ENCODE results near the gene PWWP2B.

PWWP2B gene

DNA sequence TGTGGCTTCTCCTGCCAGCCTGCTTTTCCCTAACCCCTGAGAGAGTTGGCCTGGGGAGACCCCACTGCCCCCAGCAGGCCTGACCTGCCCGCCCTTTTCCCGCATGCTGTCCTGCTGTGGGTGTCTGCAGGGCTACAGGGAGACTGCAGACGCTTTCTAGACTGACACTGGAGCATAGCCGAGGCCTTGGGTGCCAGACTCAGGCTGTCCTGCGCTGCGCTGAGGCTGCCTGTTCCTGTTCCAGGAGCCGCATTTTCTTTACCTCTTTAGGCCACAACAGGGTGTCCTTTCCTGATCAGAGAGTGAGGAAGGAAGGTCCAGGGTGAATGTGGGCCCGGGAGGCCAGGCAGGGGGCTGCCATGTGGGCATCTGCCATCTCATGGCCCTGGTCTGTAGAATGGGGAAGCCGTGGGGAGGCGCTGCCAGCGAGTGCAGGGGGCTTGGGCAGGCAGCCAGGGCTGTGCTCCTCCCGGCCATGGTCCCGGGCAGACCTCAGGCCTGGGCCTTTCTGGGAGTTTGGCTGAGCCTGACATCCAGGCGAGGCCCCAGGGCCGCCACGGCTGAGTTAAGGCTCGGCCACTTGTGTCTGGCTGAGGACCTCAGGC is 3.6 kb downstream of the PWWP2B start:
- no peaks in the 10 kb centered on the region for H3K9me3 ChIP-seq (ENCODE audit: control insufficient read depth, low read length)
- H3K36me3 ChIP-seq (ENCODE audit: control insufficient read depth, insufficient read depth, low read length): peaks cover 4% of the 10 kb centered on the region
- H3K27me3 ChIP-seq (ENCODE audit: control insufficient read depth, insufficient read depth, low read length): no peaks in the 10 kb centered on the region
- peaks cover 76% of the 10 kb centered on the region for H3K4me1 ChIP-seq (ENCODE audit: control insufficient read depth, insufficient read depth, low read length)
- H3K9ac ChIP-seq (ENCODE audit: low read length): peak overlapping the region; percentile 92
- H3K4me3 ChIP-seq (ENCODE audit: low read length): peak overlapping the region; percentile 74

DNA sequence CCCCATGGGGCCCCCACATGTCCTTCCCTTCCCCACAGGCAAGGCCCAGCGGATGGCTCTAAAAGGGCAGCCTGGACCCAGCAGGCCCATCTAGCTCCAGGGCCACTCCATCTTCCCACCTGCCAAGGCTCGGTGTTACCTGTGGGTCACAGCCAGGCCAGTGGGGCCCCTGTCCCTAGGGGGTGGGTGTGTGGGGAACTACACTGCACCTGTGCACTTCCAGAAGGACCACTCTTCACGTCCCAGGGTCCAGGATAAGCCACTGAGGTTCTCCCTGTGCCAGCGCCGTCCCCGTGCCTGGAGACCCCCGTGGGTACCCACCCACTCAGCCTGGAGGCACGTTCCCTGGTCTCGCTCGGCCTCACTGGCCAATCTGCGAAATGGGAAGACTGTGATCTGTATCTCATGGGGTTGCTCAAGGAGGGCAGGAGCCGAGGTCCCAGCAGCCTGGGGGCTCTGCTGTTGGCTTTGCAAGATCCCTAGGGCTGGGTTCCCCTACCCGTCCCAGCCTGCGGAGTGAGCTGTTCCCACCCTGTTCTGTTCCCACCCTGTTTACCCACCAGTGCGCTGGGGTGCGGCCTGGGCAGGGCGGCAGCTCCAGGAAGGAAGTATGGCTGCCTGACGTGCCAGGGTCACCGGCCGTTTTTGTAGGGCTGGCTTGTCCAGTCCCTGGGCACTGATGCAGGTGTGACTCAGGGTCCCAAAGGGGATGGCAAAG is 4.6 kb downstream of the PWWP2B start:
- Histone ChIP-seq H3K36me3 (ENCODE audit: control insufficient read depth, insufficient read depth, low read length) (peaks cover 14% of the 10 kb centered on the region), H3K4me3 (ENCODE audit: low read length) (peak overlapping the region; percentile 74), H3K4me1 (ENCODE audit: control insufficient read depth, insufficient read depth, low read length) (peaks cover 78% of the 10 kb centered on the region), H3K9me3 (ENCODE audit: control insufficient read depth, low read length) (no peaks in the 10 kb centered on the region), H3K9ac (ENCODE audit: low read length) (peak overlapping the region; percentile 92), H3K27me3 (ENCODE audit: control insufficient read depth, insufficient read depth, low read length) (no peaks in the 10 kb centered on the region)

DNA sequence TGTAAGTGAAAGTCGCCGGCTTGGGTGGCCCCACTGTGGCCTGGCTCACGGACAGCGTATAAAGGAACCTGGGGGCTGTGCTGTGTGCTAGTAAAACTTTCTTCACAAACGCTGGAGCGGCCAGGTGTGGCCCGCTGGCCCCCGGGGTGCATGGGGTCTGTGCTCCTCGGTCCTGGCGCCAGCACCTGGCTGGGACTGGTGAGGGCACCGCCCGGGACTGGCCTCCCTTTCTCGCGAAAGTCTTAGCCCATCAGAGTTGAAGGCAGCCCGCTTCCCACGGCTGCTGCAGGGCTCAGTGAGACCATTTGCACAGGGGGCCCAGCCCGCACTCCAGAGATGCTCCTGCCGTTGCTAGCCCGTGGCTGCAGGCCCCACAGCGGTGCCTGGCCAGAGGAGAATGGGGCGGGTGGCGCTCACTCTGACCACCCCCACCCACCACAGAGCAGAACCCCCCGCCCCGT is 5.8 kb downstream of the PWWP2B start:
- H3K9ac ChIP-seq (ENCODE audit: low read length): peak overlapping the region; percentile 92
- H3K4me1 ChIP-seq (ENCODE audit: control insufficient read depth, insufficient read depth, low read length): peaks cover 90% of the 10 kb centered on the region
- no peaks in the 10 kb centered on the region for H3K9me3 ChIP-seq (ENCODE audit: control insufficient read depth, low read length)

DNA sequence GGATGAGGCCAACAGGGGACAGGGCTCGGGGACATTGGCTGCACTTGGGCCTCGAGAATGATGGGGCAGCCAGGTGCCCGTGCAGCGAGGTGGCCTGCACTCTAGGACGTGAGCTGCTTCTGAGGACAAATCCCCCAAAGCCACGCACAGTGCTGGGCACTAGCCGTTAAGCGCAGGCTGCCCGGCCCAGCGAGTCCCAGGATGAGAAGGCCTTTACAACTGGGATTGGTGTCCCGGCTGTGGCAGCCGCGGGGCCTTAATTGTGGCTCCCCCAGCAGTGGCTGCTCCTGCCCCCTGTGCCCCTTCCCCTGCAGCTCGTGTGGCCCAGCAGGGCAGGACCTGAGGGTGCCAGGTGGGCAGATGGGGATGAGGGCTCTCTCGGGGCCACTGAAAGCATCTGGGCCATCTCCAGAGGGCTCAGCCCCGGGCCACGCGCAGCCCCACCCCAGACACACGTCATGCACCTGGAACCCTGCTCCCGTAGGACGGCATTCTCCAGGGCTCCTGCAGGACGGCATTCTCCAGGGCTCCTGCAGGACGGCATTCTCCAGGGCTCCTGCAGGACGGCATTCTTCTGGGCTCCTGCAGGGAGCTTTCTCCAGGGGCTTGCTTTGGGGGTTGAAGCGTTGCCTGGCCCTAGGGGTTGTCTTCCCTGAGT is 6.6 kb downstream of the PWWP2B start:
- no peaks in the 10 kb centered on the region for H3K27me3 ChIP-seq (ENCODE audit: control insufficient read depth, insufficient read depth, low read length)
- peaks cover 90% of the 10 kb centered on the region for H3K4me1 ChIP-seq (ENCODE audit: control insufficient read depth, insufficient read depth, low read length)
- no peaks in the 10 kb centered on the region for H3K9me3 ChIP-seq (ENCODE audit: control insufficient read depth, low read length)
- no peak overlapping the region for H3K4me3 ChIP-seq (ENCODE audit: low read length)
- peaks cover 18% of the 10 kb centered on the region for H3K36me3 ChIP-seq (ENCODE audit: control insufficient read depth, insufficient read depth, low read length)
- peak overlapping the region; percentile 22 for H3K9ac ChIP-seq (ENCODE audit: low read length)

More for the DNA sequence above, 5.8 kb downstream of the PWWP2B start:
- no peaks in the 10 kb centered on the region for H3K27me3 ChIP-seq (ENCODE audit: control insufficient read depth, insufficient read depth, low read length)
- H3K36me3 ChIP-seq (ENCODE audit: control insufficient read depth, insufficient read depth, low read length): peaks cover 18% of the 10 kb centered on the region
- H3K4me3 ChIP-seq (ENCODE audit: low read length): no peak overlapping the region

DNA sequence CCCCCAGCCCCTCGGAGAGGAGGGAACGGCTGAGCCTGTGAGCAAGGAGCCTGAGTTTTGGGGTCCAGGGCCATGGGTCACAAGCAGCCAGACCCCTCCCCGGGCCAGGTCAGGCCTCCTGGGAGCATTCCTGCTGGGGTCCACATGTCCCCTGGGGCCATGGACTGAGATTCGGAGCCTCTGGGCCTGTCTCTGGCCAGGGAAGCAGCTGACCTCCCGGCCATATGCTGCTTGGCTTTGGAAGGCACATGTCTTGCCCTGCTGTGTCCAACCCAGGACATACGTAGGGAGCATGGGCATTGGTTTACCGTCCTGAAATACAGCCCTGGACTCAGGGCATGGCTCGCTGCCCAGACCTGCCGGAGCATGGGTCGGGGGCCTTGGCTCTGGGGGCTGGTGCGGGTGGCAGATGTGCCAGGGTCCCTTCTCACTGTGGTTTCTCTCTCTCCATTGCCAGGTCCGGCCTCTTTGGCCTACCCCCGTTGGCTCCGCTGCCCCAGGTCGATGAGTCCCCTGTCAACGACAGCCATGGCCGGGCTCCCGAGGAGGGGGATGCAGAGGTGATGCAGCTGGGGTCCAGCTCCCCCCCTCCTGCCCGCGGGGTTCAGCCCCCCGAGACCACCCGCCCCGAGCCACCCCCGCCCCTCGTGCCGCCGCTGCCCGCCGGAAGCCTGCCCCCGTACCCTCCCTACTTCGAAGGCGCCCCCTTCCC is 7.3 kb downstream of the PWWP2B start:
- no peak overlapping the region for H3K4me3 ChIP-seq (ENCODE audit: low read length)
- H3K27me3 ChIP-seq (ENCODE audit: control insufficient read depth, insufficient read depth, low read length): no peaks in the 10 kb centered on the region
- H3K9ac ChIP-seq (ENCODE audit: low read length): no peak overlapping the region
- H3K36me3 ChIP-seq (ENCODE audit: control insufficient read depth, insufficient read depth, low read length): peaks cover 18% of the 10 kb centered on the region
- peaks cover 90% of the 10 kb centered on the region for H3K4me1 ChIP-seq (ENCODE audit: control insufficient read depth, insufficient read depth, low read length)
- no peaks in the 10 kb centered on the region for H3K9me3 ChIP-seq (ENCODE audit: control insufficient read depth, low read length)

DNA sequence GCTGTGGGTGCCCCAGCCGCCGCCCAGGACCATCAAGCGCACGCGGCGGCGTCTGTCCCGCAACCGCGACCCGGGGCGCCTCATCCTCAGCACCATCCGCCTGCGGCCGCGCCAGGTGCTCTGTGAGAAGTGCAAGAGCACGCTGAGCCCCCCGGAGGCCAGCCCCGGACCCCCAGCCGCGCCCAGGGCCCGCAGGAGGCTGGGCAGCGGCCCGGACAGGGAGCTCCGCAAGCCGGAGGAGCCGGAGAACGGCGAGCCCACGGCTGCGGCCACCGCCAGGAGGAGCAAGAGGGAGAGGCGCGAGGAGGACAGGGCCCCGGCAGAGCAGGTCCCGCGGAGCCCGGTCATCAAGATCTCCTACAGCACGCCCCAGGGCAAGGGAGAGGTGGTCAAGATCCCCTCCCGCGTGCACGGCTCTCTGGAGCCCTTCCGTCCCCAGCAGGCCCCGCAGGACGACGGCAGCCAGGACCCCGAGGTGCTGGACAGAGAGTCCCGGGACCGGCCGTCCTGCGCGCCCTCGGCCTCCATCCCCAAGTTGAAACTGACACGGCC is 8.0 kb downstream of the PWWP2B start:
- peaks cover 18% of the 10 kb centered on the region for H3K36me3 ChIP-seq (ENCODE audit: control insufficient read depth, insufficient read depth, low read length)
- peaks cover 90% of the 10 kb centered on the region for H3K4me1 ChIP-seq (ENCODE audit: control insufficient read depth, insufficient read depth, low read length)
- H3K27me3 ChIP-seq (ENCODE audit: control insufficient read depth, insufficient read depth, low read length): no peaks in the 10 kb centered on the region
- no peak overlapping the region for H3K9ac ChIP-seq (ENCODE audit: low read length)
- no peak overlapping the region for H3K4me3 ChIP-seq (ENCODE audit: low read length)
- H3K9me3 ChIP-seq (ENCODE audit: control insufficient read depth, low read length): no peaks in the 10 kb centered on the region

DNA sequence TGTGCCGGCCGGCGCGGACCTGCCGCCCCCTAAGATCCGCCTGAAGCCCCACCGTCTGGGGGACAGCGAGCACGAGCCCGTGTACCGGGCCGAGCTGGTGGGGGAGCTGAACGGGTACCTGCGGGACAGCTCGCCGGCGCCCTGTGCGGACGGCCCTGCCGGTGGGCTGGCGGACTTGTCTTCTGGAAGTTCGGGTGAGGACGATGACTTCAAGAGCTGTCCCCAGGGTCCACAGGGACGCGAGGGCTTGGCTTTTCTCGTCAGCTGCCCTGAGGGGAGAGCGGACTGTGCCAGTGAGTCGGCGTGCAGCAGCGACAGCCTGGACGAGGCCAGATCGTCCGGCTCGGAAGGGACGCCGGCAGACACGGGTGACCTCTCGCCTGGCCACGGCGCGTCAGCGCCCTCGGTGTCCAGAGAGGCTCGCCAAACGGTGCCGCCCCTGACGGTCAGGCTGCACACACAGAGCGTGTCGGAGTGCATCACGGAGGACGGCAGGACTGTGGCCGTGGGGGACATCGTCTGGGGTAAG is 8.5 kb downstream of the PWWP2B start:
- no peak overlapping the region for H3K9ac ChIP-seq (ENCODE audit: low read length)
- no peaks in the 10 kb centered on the region for H3K27me3 ChIP-seq (ENCODE audit: control insufficient read depth, insufficient read depth, low read length)
- H3K4me1 ChIP-seq (ENCODE audit: control insufficient read depth, insufficient read depth, low read length): peaks cover 90% of the 10 kb centered on the region
- peaks cover 18% of the 10 kb centered on the region for H3K36me3 ChIP-seq (ENCODE audit: control insufficient read depth, insufficient read depth, low read length)
- no peak overlapping the region for H3K4me3 ChIP-seq (ENCODE audit: low read length)
- H3K9me3 ChIP-seq (ENCODE audit: control insufficient read depth, low read length): no peaks in the 10 kb centered on the region

DNA sequence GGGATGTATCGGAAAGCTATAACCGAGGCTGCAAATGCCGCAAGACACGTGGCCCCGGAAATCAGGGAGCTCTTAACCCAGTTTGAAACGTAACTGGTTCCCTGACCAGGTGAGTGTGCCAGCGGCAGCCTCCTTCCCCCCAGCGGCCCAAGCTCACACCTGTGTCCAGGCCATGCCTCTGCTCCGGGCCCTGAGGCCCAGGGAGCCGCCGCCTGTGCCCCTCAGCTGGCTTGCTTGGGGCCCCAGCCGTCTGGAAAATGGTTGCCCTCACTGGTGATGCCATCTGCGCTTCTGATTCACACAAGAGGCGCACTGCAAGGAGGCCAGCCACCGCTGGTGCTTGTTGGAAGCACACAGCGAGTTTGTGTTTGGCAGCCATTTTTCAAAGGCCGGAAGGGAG is 9.2 kb downstream of the PWWP2B start:
- Histone ChIP-seq H3K4me3 (ENCODE audit: low read length) (no peak overlapping the region), H3K4me1 (ENCODE audit: control insufficient read depth, insufficient read depth, low read length) (peaks cover 90% of the 10 kb centered on the region), H3K9ac (ENCODE audit: low read length) (peak overlapping the region; percentile 84), H3K9me3 (ENCODE audit: control insufficient read depth, low read length) (no peaks in the 10 kb centered on the region), H3K36me3 (ENCODE audit: control insufficient read depth, insufficient read depth, low read length) (peaks cover 18% of the 10 kb centered on the region), H3K27me3 (ENCODE audit: control insufficient read depth, insufficient read depth, low read length) (no peaks in the 10 kb centered on the region)

DNA sequence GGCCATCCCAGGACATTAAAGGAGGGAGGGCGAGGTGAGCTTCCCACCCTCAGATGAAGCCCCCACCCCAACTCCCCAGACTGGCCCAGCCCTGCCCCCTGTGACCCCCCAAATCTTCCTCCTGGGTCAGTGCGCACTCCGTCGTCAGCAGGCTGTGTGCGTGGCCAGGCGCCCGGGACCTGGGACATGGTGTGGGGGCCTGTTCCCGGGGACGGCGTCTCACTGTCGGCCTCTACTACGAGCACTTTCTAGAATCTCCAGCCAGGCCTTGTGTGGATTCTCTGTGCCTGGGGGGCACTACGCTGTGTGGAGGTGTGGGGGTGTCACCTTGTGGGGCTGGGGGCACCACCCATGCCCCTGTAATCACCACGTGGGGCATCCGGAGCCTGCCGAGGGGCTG is 9.8 kb downstream of the PWWP2B start:
- Histone ChIP-seq H3K4me3 (ENCODE audit: low read length) (no peak overlapping the region), H3K9ac (ENCODE audit: low read length) (peak overlapping the region; percentile 84), H3K4me1 (ENCODE audit: control insufficient read depth, insufficient read depth, low read length) (peaks cover 90% of the 10 kb centered on the region), H3K36me3 (ENCODE audit: control insufficient read depth, insufficient read depth, low read length) (peaks cover 18% of the 10 kb centered on the region), H3K27me3 (ENCODE audit: control insufficient read depth, insufficient read depth, low read length) (no peaks in the 10 kb centered on the region), H3K9me3 (ENCODE audit: control insufficient read depth, low read length) (no peaks in the 10 kb centered on the region)

DNA sequence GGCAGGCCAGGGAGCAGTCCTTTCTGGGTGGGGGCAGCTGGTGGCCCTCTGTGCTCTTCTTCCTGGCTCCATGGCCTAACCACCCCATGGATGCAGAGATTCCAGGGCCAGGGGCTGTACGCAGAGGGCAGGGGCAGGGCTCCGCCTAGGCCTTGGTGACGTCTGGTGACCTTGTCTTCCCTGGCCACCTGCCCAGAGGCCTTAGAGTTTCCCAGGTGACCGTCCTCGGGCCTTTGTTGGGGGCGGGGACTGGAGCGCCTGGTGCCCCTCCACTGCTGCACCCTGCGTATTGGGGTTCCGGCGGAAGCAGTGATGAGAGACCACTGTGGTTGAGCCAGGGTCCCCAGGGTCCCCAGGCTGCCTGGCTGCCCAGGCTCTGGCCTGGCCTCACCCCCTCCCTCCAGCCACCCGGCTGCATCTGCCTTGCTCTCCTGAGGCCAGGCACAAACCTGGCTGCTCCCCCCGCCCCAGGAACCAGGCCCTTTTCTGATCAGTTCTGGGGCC is 10.3 kb downstream of the PWWP2B start:
- Histone ChIP-seq H3K4me3 (ENCODE audit: low read length) (peak overlapping the region; percentile 16), H3K27me3 (ENCODE audit: control insufficient read depth, insufficient read depth, low read length) (no peaks in the 10 kb centered on the region), H3K36me3 (ENCODE audit: control insufficient read depth, insufficient read depth, low read length) (peaks cover 18% of the 10 kb centered on the region), H3K4me1 (ENCODE audit: control insufficient read depth, insufficient read depth, low read length) (peaks cover 90% of the 10 kb centered on the region), H3K9me3 (ENCODE audit: control insufficient read depth, low read length) (no peaks in the 10 kb centered on the region), H3K9ac (ENCODE audit: low read length) (peak overlapping the region; percentile 84)

DNA sequence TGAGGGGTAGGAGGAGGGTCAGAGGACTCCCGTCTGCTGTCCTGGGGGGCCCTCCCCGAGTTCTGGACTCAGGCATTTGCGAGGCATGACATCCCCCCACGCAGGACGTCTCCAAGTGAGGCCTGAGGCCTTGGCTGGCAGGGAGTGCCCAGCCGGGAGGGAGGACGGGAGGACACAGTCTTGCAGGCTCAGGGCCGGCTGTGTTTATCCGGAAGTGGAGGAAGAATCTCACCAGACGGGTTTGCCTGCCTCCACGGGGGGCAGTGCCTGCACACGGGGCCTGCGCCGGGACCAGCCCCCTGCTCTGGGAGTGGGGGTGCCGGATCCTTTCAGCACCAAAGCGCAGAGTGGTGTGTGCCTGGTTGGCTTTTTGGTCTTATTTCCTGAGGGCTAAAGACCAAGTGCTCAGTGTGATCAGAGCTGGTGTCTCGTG is 10.9 kb downstream of the PWWP2B start:
- Histone ChIP-seq H3K36me3 (ENCODE audit: control insufficient read depth, insufficient read depth, low read length) (peaks cover 18% of the 10 kb centered on the region), H3K9me3 (ENCODE audit: control insufficient read depth, low read length) (no peaks in the 10 kb centered on the region), H3K9ac (ENCODE audit: low read length) (peak overlapping the region; percentile 84), H3K27me3 (ENCODE audit: control insufficient read depth, insufficient read depth, low read length) (no peaks in the 10 kb centered on the region), H3K4me1 (ENCODE audit: control insufficient read depth, insufficient read depth, low read length) (peaks cover 90% of the 10 kb centered on the region), H3K4me3 (ENCODE audit: low read length) (peak overlapping the region; percentile 16)
